NCI-H1417 treated with DMSO at 0.1 percent for 48 hours (cell line): Measurements from ENCODE around the gene DTNB.

Experiments used
- DNase-seq: peaks from one replicate; lab custom pipeline; 2025; lab: John Stamatoyannopoulos, UW

Gene DTNB

DNA sequence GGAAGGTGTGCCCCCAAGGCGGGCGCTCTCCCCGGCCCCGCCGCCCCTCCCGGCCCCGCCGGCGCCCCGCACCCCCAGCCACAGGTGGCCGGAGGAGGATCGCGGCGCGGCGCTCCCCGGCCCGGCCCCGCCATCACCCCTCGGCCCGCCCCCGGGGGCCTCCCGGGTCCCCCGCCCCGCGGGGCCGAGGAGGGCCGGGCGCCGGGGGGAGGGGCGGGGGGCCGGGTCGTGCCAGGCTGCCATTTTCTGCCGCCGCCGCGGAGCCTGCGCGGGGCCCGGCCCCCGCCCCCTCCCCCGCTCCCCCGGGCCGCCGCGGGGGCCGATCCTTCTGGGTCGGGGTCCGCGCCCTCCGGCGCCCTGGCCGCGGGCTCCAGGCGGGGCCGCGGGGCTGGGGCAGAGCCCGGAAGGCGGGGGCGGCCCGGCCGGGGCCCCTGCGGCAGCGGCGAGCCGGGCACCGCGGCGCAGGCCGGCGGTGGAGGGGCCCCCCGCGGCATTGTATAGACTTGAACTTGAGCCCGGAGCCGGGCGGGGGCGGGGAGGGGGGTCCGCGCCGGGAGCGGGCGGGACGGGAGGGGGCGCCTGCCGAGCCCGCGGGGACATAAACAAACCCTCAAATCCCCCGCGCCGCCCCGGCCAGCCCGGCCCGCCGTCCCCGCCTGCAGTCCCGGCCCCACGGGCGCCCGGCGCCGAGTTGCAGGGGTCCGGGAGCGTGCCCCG lies 332.2 kb downstream of the DTNB start:
- no peak for DNase-seq

DNA sequence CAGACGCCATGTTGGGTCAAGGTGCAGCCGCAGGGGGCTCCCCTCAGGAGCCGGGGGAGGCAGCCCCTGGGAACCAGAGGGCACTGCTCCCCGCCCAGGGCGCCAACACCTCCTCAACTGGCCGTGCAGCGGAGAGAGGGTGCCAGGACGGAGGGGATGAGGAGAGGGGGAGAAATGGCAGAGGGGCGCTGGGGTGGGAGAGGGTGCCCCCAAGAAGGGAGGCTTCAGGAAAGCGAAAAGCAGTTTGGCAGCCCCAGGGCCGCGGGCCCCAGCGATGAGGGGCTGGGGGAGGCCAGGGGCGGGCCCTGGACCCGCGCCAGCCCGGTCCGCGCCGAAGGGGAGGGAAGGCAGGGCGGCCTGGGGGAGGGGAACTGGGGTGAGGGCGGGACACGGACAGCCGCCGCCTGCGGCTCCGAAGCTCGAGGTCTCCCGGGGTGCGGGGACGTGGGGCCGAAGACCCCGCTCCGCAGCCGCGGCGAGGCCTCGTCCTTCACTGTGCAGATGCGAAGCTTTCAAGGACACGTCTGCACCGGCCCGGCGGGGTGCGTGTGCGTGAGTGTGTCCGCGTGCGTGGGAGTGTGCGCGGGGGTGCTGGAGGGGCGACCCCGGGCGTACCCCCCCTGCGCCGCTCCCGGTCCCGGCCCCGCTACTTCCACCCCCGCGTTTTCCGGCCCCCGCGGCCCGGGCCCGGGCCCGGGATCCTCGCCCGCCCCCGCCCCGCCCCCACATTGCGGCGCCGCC lies 333.0 kb downstream of the DTNB start:
- no peak for DNase-seq

DNA sequence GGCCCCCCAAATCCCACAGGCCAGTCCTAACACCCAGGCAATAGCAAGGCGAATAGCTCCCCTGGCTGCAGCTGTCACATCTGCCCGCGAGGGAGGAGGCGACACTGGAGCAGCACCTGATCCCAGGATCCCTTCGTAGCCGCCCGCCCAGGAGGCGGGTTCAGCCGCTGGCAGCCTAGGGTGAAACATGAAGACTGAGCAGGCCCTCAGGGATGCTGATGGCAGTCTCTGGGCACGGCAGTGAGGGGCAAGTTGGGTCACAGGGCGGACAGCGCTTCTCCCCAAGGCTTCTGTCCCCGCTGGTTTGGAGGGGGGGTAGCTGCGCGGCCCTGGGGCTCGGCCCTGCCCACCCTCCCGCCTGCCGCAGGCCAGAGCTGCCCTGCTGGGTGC lies 333.6 kb downstream of the DTNB start:
- no peak for DNase-seq

DNA sequence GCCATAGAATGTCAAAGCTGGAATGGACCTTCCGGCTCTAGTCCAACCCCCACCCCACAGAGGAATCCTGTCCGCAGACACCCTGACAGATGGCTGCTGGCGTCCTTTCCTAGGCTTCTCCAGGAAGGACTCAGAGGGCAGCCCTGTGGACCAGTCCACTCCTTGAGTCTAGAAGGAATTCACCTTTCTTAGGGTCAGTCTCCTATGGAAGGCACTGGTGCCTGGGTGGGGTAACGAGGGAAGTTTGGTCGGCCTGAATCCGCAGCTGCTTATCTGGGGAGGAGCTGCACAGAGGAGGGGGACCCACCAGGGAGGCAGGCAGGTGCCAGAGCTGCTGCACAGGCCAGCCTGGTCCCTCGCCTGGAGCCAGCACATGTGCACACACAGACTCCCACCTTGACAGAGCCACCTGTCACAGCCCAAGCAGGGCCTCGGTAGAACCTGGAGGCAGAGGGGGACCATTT lies 334.1 kb downstream of the DTNB start:
- no peak for DNase-seq

DNA sequence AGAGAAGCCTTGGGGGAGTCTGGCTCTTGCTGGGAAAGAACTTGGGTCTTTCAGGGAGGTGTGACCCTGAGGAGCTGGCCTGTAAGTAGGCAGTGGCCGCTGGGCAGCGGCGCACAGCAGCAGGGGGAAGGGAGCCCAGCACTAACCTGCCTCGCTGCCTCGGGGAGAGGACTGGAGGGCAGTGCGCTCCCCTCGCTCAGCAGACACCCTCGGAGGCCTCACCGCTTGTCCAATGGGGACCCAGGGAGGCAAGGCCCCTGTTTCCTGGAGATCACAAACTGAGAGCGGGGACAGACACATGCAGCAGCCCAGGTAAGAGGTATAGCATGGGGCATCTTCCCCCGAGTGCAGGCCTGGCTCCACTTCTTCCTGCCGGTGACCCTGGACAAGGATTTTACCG lies 335.0 kb downstream of the DTNB start:
- no peak for DNase-seq

DNA sequence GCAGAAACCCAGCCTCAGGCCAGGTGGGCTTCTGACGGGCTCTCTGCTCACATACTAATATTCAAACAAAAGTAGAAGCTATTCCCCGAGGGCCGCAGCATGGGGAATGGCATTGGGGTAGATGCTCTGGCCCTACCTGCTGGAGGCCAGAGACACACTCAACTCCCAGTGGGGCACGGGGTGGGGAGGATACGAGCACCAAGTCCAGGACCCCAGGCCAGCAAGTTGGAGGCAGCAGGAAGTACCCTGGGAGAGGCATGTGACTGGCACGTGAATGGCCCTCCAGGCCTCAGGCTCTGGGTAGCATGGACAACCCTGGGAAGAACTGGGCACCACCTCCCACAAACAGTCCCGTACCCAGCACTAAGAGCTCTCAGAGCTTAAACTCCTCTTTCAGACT lies 335.5 kb downstream of the DTNB start:
- no peak for DNase-seq

DNA sequence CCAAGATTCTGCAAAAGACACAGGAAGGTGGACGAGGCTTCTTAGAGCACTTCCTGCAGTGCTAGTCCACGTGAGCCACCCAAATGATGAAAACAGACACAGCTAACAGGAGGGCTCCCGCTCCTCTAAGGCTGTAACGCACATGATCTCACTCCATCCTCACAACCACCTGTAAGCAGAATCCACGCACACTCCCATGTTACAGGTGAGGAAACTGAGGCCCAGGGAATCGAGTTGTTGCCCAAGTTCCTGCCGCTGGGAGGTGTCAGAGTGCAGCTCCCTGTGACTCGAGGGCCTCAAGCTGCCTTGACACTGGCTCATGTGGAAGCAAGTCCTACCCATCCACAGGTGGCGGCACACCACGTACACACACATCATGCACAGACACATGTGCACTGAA lies 336.1 kb downstream of the DTNB start:
- no peak for DNase-seq

DNA sequence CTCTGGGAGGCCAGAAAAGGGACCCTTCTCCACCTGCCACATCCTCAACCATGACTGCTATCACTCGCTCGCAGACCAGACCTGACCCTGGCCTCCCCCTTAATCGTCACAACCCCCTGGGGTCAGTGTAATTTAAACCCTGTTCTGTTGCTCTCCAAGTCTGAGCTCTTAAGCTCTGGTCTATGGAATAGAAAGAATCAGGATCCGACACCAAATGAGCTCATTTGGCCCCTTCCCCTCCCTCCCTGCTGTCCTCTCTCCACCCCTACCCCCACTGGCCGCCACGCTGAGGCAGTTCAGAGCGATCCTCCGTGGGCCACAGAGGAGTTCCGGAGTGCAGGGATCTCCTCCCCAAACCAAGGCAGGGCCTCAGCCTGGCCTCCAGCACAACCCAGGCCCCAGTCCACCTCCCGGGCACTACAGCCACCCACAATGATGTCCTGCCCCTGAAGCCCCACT lies 337.0 kb downstream of the DTNB start:
- no peak for DNase-seq

DNA sequence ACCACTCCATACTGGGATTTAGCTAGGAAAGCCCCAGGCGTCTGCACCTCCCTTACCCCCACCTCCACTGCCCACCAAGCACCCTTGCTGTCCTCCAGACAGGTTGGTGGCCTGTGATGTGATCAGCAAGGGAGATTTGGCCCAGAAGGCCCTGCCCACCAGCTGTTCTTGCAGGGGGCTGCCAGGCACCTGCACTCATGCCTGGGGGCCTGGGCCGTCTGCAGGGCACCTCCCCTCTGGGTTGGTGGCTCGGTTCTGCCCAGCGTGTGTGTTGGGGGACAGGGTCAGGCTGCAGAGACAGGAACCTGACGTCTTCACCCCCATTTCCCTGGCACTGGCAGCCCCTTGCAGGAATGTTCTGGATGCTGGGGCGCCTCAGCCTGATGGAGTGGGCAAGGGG lies 337.4 kb downstream of the DTNB start:
- no peak for DNase-seq

DNA sequence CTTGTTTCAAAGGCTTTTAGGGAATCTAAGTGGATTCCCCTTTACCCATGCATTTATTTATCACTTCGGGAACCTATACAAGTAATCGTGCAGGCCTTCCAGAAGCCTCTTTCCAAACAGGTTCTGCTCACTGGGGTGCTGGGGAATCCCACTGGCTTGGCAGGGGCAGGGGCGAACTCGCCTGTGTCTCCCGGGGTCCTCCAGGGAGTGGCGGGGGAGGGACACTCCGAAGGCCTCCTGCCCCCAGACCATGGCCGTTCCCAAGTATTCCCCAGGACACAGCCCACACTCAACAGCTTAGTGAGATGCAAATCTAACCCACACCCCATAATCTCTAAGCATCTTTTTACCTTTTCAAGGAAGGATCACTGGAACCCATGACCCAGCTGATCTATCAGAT lies 338.2 kb downstream of the DTNB start:
- DNase-seq: no peak

DNA sequence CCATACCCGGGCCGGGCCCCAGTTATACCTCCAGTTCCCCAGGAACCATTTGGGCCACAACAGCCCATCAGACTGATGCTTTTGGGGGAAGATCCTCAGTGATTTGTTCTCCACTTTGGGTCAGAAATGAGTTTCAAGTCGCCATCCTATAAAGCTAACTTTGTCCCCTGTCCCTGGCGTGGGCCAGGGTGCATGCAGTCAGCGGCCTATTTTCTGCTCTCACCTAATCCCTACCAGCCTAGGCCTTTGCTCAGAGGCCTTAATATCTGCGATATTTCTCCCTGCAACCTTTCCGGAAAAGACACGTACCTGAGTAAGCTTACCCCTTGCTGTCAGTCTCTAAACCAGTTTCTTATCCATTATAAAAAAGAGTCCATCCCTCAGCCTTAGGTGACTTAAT lies 338.9 kb downstream of the DTNB start:
- no peak for DNase-seq

DNA sequence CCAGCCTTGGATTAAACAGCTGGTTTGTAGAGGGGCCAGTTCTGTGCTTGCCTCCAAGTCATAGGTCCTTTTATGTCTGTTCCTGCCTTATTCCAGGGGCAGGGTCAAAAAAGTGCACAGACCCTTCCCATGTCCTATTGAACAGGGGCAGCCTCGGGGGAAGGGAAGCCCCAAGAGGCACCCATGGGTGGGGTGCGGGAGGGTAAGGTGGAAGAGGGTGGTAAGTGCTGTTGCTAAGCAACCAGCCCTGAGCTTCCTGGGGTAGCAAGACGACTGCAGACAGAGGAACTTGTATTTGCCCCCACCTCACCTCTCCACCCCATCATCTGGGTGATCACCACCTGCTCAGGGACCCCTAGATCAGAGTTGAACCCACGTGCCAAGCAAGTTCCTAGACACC lies 339.4 kb downstream of the DTNB start:
- no peak for DNase-seq

DNA sequence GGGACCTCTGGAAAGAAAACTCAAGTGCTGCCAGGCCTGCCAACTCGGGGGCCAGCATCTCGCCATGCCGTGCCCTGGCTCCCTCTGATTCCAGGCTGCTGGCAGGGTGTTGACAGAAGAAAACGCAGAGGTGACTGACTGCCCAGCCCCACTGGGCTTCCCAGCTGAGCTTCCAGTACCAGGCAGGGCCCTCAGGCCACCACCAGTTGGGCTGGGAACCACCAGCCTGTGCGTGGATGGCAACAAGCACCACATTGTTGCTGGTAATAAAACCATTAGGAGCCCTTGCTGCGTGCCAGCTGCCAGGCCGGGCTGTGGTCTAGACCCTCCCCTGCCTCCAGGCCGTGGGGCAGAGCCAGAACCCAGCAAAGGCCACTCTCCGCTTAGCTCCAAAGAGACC lies 340.8 kb downstream of the DTNB start:
- DNase-seq: no peak

DNA sequence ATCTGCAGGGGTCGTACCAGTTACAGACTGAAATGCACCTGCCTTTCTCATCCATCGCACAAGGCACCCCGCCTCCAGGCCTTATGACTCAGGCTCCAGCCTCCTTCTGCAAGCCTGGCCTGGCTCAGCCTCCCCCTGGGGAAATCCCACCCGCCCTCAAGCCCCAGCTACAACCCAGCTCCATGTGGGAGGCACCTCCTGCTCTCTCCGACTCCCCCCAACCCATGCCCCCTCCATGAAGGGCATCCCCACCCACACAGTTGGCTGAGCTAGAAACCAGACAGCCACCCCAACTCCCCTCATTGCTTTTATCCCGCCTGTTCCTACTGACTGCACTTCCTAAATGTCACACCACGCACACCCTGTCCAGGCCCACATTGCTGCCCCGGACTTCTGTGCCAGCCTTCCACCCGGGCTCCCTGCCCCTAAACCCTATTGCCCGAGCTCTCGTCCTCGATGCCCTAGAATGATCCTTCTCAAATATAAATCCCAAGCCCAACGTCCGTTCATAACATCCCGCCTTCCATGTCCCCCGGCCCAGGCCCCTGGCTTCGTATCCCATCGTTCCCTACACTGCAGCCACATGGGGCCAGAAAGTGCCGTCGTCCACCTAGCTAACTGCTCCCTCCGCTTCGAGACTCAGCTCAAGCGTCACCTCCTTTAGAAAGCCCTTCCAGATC lies 341.6 kb downstream of the DTNB start:
- no peak for DNase-seq

DNA sequence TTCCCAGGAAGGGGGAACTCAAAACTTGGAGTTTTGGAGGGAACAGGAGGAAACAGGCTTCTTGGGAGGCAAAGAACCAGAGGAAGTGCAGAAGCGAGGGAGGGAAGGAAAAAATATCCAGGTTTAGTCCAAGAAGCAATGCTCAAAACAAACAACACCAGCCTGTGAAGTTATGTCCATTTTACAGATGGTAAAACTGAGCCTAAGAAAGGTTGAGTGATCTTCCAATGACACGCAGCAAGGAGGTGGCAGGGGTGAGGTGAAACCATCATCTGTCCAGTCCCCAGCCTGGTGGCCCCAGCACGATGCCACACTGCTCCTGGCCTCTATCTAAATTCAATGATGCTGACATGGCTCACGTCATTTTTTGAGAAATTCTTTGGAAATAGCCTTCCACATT lies 342.4 kb downstream of the DTNB start:
- DNase-seq: no peak

DNA sequence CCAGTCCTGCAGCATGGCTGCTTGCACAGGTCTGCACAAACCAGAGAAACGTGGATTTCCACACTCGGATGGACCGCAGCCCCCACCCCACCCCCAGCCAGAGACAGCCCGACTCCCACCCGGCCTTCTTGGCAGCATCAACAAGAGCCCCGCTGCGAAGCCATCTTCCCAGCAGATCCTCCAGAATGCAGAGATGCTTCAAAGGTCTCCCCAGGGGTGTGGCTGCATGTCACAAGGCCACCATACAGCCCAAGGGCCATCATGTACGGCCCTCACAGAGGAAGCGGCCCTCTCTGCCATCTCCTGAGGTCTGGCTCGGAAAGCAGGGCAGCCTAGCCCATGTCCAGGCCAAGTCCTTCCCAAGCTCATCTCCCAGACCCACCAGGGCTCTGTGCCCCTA lies 343.1 kb downstream of the DTNB start:
- no peak for DNase-seq

DNA sequence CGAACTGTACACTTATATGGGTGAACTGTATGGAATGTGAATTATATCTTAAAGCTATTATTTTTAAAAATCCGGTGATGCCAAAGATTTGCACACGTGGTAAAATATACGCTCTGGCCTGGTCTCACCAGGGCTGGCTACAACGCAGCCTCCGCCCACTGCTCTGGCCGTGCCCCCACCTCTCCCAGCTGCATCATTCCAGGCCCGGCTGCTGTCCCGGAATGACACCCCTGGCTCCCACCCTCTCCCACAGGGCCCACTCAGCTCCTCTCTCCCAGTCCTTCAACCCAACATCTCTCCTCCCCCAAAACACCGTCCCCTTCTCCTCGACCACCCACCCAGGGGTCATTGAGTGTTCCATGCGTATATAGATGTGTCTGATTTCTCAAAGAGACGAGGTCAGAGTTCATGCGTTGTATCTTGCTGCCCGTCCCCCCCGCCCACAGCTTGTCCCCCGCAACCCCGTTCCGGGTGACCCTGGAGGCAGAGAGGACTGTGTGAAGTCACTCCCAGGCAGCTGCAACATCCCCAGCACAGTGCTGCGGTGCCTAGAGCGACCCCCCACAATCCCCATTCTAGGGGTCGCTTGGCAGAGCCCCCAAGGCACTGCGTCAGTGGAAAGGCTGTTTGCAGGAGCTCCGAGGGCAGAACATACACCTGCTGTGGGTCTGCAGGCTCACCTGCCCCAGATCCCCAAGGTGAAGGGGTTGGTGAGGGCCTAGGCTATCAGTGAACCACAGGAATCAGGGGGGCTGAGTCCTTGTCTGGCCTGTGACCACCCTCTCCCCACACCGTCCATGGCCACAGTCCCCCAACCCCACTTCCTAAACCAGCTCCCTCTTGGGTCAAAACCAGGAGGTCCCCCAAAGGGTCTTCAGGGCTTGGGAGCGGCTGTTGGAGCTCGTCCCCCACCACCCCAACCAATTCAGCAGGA lies 345.0 kb downstream of the DTNB start:
- no peak for DNase-seq
